LoVo (cell line): ENCODE data around the gene TGFBI.

Source experiments
- DNase-seq: peaks from one replicate; pipeline ENCODE4 v3.0.0-alpha.2; 2016; ENCODE audit warnings: low spot score

Gene TGFBI

DNA sequence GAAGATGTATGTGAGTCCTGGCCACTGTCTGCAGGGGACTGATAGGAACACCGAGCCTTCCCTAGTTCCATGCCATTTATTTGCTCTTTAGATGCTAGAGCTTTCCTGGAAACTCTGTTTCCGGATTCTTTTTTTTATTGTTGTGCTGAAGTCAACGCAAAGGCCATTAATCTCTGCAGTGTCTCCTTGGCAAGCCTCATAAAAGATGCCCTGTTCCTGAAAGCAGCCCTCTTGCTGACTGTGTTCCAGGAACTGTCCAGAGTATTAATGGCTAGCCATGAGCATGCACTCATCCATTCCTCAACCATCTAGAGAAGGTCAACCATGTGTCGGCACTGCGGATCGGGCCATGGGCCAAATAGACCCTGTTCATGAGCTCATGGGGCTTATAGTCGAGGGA is 61.0 kb downstream of the TGFBI start:
- DNase-seq: peak; percentile 14

DNA sequence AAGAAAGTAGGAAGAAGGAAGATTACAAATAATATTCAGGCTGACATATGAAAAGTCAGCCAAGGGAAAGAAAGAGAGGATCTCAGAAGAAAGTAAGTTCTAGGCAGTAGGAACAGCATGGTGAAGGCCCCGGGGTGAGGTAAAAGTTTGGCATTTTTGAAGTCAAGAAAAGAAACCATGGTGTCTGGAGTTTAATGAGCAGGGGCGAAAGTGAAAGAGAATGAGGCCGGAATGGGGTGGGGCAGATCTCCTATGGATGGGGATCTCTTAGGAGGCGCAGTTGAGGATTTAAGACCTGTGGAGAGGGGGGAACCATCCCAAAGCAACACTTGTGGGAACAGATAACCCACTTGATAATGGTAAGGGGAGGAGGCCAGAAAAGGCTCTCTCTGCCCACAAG is 61.5 kb downstream of the TGFBI start:
- DNase-seq: no peak

DNA sequence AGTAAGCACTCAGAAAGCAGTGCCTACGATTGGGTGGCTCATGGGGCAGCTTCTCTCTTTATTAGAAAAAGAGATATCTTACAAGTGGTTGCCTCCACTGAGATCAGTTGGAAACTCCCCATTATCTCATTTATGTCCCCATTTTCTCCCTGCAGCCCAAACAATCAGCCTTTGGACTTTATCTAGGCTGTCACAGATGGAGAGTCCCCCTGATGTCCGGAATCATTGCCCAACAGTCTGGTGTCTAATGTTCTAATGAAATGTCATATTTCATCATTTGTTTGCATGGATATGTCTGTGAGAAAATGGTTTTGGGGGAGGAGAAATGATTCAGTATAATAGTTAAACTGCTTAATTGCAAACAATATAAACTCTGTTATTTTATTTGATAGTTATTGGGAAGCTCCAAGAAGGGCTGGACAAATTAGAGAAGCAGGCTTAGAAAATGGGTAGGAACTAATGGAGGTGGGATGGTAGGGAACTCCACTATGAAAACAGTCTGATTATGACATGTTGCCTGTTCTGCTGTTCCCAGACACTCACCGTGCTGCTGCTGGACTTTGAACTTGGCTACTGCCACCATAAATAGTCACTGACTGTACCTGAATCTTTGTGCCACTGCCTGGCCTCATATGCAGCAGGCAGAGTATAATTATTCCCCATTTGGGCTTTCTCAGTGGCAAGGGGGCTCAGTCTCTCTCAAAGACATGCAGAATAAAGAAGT is 65.6 kb downstream of the TGFBI start:
- peak; percentile 61 for DNase-seq

DNA sequence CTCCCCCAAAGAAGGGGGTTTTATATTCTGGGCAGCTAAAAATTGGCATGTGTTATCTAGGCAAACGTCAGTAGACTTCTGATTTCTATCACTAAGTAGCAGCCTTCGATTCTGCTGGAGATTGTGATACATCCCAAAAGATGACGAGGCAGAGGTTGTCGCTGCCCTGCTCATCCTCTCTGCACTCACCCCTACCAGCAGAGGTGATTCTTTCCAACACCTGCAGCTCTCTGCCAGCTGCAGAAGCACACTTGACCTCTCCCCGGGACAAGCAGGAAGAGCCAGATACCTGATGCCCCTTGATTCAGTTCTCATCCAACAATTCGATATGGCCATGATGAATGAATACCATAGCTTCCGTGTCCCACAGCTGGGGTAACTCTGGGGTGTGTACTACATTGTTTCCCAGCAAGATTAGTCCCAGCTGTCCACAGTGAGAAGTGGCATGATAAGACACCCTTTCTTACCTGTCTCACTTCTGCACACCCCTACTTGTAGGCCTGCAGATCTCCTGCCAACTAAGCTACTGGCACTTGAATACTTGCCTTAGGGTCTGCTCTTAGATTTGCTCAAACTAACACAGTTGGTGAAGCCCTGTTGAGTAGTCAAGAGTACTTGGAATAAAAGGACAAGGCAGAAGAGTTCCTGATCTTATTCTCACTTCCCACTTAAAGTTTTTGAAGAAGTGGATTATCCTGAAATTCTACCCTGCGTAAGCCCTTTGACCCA is 66.3 kb downstream of the TGFBI start:
- DNase-seq: no peak

DNA sequence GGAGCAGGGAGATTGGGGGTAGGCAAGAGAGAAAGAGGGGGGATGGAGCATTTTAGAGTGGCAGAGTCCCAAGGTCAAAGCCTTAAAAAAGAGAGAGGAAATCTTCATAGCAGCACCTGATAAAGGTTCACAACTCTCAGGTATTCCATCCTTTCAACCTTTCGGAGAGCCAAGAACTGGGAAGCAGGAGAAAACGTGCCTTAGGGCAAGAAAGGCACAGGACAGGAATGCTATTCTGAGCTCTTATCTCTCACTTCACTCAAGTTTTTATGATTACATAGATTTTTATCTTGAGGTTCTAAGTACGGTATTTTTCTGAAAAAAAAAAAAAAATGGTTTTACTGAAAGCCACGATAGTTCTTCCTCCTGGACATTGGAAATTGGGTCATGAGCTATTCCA is 69.4 kb downstream of the TGFBI start:
- no peak for DNase-seq

DNA sequence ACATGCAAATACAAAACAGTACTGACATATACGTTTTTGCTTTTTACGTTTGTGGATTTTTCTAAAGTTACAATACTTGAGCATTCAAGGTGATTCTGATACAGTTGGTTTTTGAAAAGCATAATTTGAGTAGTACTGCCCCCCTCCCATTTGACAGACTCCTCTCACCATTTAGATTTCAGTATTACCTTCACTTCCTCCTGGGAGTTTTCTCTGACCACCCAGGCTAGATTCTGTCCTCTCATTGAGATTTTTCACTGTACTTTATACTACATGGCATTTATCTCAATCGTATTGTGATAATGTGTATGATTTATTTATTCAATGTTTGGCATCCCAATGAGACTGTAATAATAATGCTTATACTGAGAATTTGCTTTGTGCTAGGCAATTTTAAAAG is 71.1 kb downstream of the TGFBI start:
- no peak for DNase-seq

DNA sequence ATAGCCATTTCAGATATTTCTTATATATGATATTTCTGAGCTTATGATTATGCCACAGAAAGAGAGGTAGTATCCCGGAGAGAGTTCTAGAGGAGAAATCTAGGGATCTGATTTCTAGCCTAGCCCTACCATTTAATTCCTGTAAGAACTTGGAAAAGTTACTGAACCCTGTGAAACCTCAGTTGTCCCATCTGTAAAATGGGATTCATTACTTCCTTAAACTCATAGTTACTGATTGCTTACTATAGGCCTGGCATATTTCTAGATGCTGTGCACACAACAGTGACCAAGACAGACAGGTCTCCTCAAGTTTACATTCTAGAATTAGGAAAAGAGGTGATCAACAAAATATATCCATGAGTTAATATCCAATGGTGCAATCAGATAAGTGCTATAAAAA is 73.1 kb downstream of the TGFBI start:
- no peak for DNase-seq

DNA sequence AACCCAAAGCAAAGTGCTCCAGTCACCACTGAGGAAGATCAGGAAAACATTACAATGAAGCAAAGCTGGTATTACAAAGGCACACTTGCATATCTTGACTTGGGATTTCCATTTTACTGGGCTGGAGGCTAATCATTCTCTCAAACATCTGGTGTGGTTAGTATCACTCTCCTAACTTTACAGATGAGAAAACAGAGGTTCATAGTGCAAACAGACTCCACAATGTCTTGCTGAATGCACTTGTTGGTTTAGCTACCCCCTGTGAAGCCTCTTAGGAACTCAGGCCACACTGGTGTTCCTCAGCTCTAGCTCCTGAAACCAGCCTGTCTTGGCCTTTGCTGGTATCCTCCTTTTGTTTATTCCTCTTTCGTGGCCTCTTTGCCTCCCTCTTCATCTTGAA is 74.3 kb downstream of the TGFBI start:
- no peak for DNase-seq

DNA sequence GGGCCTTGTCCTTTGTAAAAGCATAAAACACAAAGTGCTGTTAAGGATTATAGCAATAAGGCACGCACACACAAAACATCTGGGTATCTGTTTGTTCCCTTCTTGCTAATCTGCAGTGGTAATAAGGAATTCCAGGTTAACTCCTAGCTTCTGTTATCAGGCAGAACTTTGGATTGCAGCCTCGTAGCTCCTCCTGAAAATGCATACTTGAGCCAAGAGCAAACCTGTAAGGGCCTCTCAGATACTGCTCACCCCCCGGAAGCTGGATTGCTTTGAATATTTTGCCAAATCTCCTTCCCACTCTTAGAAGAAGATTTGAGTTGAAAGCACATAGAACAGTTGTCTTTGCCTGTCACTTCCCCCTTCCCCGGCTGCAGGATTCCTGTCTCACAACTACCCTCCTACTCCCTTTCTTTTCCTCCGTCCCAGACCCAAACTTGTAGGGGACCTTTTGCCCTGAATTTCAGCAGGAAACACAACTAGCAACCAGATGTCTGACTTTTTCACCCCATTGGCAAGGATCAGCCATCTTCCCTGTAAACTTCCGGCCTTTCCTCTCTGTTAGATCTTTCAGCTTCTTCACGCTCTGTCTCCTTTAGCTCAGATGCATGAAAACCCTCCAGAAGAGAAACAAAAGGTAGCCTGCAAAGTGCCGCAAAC is 75.6 kb downstream of the TGFBI start:
- DNase-seq: no peak

DNA sequence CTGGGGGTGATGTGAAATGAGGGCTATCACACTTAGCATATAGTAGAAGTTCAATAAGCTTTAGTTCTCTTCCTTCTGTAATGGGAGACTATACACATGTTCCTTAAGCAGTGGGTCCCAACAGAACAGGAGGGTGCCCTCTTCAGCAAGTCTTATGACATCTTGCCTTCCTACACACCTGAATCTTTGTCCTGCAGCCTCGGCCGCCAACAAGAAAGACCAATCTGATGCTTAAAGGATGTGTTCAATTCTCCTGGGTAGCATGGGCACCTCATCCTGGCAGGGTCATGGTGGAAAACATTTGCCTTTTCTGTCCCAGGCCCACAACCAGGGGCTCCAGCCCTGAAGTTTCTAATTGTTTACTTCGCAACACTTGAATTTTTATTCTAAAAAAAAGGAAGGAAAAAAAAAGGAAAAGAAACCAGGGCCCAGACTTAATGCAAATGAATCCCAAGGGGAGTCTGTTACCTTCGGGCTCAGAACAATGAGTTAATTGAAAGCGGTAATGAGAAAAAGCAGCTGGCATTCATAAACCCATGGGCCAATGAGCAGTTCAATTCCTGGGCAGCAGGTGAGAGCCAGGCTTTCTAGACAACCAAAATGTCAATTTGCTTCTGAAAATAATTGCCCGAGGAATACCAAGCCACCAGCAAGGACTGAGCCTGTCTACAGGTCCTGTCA is 77.7 kb downstream of the TGFBI start:
- DNase-seq: no peak

DNA sequence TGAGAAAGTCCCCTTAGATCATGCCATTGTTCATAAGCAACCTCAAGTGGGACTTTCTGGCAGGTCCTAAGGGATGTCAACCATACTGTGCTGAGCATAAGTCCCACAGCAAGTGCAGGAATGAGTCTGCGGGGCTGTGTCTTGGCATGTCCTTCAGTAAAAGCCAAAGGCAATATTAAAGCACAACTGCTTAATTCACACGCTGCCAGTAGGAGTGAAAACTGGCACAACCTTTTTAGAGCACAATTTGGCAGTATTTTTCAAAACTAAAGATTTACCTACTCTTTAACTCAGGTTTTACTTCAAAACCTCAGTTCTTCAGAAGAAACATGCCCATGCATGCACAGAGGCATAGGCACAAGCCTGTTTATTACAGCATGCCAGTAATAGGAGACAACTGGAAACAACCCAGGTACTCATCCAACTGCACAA is 79.4 kb downstream of the TGFBI start:
- DNase-seq: no peak

DNA sequence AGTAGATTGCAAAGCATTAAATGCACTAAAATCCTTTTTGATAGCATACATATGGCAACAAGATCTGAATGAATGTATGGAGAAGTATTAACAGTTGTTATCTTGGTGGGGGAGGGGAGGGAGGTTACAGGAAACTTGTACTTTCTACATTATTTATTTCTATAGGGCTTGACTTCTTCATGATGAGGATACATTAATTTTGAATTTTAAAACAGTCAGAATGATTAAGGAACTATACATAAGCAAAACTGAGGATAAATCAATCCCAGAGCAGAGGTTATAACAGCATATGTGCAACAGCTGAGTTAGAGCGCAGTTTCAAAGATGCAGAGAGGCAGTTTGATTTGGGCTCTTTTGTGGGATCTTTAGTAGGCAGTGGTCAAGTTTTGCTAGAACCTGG is 80.0 kb downstream of the TGFBI start:
- DNase-seq: no peak

DNA sequence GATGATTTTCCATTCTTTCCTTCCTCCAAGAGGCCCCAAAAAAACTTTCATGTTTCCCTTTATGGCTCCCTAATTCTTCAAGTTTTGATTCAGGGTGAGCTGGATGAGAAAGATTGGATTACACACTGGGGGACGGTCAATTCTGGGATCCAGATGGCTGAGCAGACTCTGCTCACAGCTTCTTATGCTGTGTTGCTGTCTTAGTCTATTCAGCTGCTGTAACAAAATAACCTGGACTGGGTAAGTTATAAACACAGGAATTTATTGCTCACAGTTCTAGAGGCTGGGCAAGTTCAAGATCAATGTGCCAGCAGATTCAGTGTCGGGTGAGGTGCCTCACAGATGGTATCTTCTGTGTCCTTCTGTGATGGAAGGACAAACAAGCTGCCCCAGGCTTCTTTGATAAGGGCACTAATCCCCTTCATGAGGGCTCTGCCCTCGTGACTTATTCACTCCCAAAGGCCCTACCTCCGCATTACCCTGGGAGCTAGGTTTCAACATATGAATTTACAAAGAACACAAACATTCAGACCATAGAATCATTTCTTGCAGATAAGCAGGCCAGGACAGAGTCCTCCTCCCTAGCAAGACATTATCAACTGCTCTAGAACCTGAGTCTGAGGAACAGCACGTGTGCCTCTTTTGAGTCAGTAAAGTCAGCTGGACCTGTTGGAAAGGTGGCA is 80.8 kb downstream of the TGFBI start:
- DNase-seq: no peak
